SK-N-MC (cell line): ENCODE measurements around the gene SPPL2B.

Experiments
- EZH2 ChIP-seq: fragments of 200-600 bp; sonication (generic); IDR thresholded peaks from one replicate; pipeline ENCODE4 v1.6.1; 2017; ENCODE audit warnings: antibody characterized with exemption
- FOXP2 ChIP-seq: optimal IDR thresholded peaks from 2 replicates; pipeline ENCODE3; 2011; ENCODE audit warnings: mild to moderate bottlenecking, moderate library complexity; ENCODE audit not compliant: insufficient read depth; ENCODE audit errors: extremely low read length, control extremely low read depth
- POLR2AphosphoS5 ChIP-seq: IDR thresholded peaks from 2 replicates; pipeline ENCODE4 v1.6.1; 2012; ENCODE audit warnings: mild to moderate bottlenecking, low read depth, low read length, borderline replicate concordance

GRCh38 chr19:2300533-2300932 is 28.0 kb upstream of the SPPL2B start:
- TF ChIP-seq EZH2 = no peak
- TF ChIP-seq FOXP2 = no peak
- no peak for TF ChIP-seq POLR2AphosphoS5
